Activated CD4-positive, CD25-positive, alpha-beta regulatory T cell treated with anti-CD3 and anti-CD28 coated beads, Interleukin-2, amount 50 U/mL, for 24 hours (primary cell): ENCODE results near the gene OSBPL3.

ENCODE experiments used
- ATAC-seq, 2 donors: fragments of 150-1000 bp; cut with Tn5 transposase; one replicate each; pipeline ENCODE4 v1.10.0; 2021; ENCODE audit warnings: mild to moderate bottlenecking in 1 of 2, moderate library complexity in 1 of 2

Gene OSBPL3

GRCh38 chr7:24858108-24858977, 121.6 kb downstream of the OSBPL3 start:
- no peak for ATAC-seq

- no peak for ATAC-seq
Measured at GRCh38 chr7:24857623-24858022, 122.4 kb downstream of the OSBPL3 start.

- ATAC-seq: no peak
Measured at GRCh38 chr7:24854866-24855265, 125.1 kb downstream of the OSBPL3 start.

GRCh38 chr7:24851786-24852185, 128.2 kb downstream of the OSBPL3 start:
- peak; percentile 70 to 75 for ATAC-seq

GRCh38 chr7:24848878-24849277, 131.1 kb downstream of the OSBPL3 start:
- no peak for ATAC-seq

- no peak for ATAC-seq
Measured at GRCh38 chr7:24847754-24848153, 132.2 kb downstream of the OSBPL3 start.

GRCh38 chr7:24843821-24844434, 136.1 kb downstream of the OSBPL3 start:
- ATAC-seq: no peak

GRCh38 chr7:24842449-24843241, 137.3 kb downstream of the OSBPL3 start:
- peak in 1 of 2 donors; percentile 13 for ATAC-seq

- no peak for ATAC-seq
Measured at GRCh38 chr7:24842029-24842428, 137.9 kb downstream of the OSBPL3 start.

- ATAC-seq: no peak
Measured at GRCh38 chr7:24840563-24840962, 139.4 kb downstream of the OSBPL3 start.

- ATAC-seq: peak; percentile 13 to 36
Measured at GRCh38 chr7:24836084-24836483, 143.9 kb downstream of the OSBPL3 start.

GRCh38 chr7:24835643-24836042, 144.3 kb downstream of the OSBPL3 start:
- ATAC-seq: no peak

- no peak for ATAC-seq
Measured at GRCh38 chr7:24834128-24834798, 145.7 kb downstream of the OSBPL3 start.

GRCh38 chr7:24833549-24833948, 146.4 kb downstream of the OSBPL3 start:
- no peak for ATAC-seq

- ATAC-seq: no peak
Measured at GRCh38 chr7:24831240-24831639, 148.7 kb downstream of the OSBPL3 start.

GRCh38 chr7:24830440-24831050, 149.4 kb downstream of the OSBPL3 start:
- no peak for ATAC-seq

- ATAC-seq: peak; percentile 60 to 71
Measured at GRCh38 chr7:24829787-24830186, 150.2 kb downstream of the OSBPL3 start.

GRCh38 chr7:24828891-24829661, 150.9 kb downstream of the OSBPL3 start:
- ATAC-seq: no peak

- ATAC-seq: no peak
Measured at GRCh38 chr7:24827589-24827988, 152.4 kb downstream of the OSBPL3 start.

- peak; percentile 52 for ATAC-seq
Measured at GRCh38 chr7:24827027-24827426, 153.0 kb downstream of the OSBPL3 start.

- peak; percentile 66 to 75 for ATAC-seq
Measured at GRCh38 chr7:24826662-24827020, 153.3 kb downstream of the OSBPL3 start.
